OCI-LY7 (cell line): ENCODE measurements around the gene DNAH6. TPM values are rescaled to one million over a fixed set of nuclear protein-coding genes. Genes with fewer than 3 reads are reported as not detected.
"Not testable (repeated sequence)": the region's sequence is repeated elsewhere in the genome, so short reads cannot be mapped to it uniquely, and the experiment has no call there.

ENCODE experiments used
- BruUV-seq: library from RNA; stranded (reverse); fragments of 400-500 nt; replicated peaks from 2 replicates; lab custom pipeline; 2021; lab: Mats Ljungman, UMichigan
- CTCF ChIA-PET: fragments of 300-600 bp; sonication (Branson Sonifier 250); formaldehyde crosslinking; loops from one replicate; lab custom pipeline; 2022; ENCODE audit warnings: antibody characterized with exemption; ENCODE audit not compliant: unreplicated experiment; lab: Charles Lee
- POLR2A ChIA-PET: fragments of 300-600 bp; sonication (Branson Sonifier 250); formaldehyde crosslinking; loops from one replicate; lab custom pipeline; 2022; ENCODE audit warnings: antibody characterized with exemption; lab: Charles Lee
- DNase-seq: peaks from one replicate; pipeline ENCODE4 v3.0.0-alpha.2; 2015; ENCODE audit warnings: low spot score
- H2AFZ ChIP-seq: fragments of 200-600 bp; sonication (generic), shearing (Covaris generic); 2 replicates; pipeline ENCODE4 v1.6.1; 2014; ENCODE audit warnings: mild to moderate bottlenecking, antibody characterized with exemption, low read length, moderate library complexity
- H3K27ac ChIP-seq: fragments of 200-600 bp; sonication (generic); 2 replicates; pipeline ENCODE4 v1.5.1; 2014; ENCODE audit warnings: mixed run types, low read depth, mild to moderate bottlenecking, moderate library complexity, low read length, inconsistent platforms; ENCODE audit not compliant: poor library complexity, severe bottlenecking
- H3K36me3 ChIP-seq: fragments of 200-600 bp; sonication (generic); 2 replicates; pipeline ENCODE4 v1.6.1; 2014; ENCODE audit warnings: mild to moderate bottlenecking, antibody characterized with exemption, low read length, moderate library complexity, mixed read lengths; ENCODE audit not compliant: insufficient read depth
- H3K4me1 ChIP-seq: fragments of 200-600 bp; sonication (generic); 2 replicates; pipeline ENCODE4 v1.5.1; 2014; ENCODE audit warnings: mild to moderate bottlenecking, low read length; ENCODE audit not compliant: insufficient read depth, poor library complexity, severe bottlenecking
- H3K4me2 ChIP-seq: fragments of 200-600 bp; sonication (generic); 2 replicates; pipeline ENCODE4 v1.6.1; 2014; ENCODE audit warnings: mild to moderate bottlenecking, low read length
- H3K4me3 ChIP-seq: fragments of 200-600 bp; sonication (generic); 2 replicates; pipeline ENCODE4 v1.5.1; 2014; ENCODE audit warnings: mild to moderate bottlenecking, low read depth, low read length; ENCODE audit not compliant: poor library complexity, severe bottlenecking
- H3K79me2 ChIP-seq: fragments of 200-600 bp; sonication (generic); 2 replicates; pipeline ENCODE4 v1.6.1; 2016; ENCODE audit warnings: low read depth, mild to moderate bottlenecking, low read length, moderate library complexity, mixed read lengths; ENCODE audit not compliant: insufficient read depth
- H3K9me2 ChIP-seq: fragments of 200-600 bp; sonication (generic); 2 replicates; pipeline ENCODE4 v1.6.1; 2016; ENCODE audit warnings: mild to moderate bottlenecking, low read length, mixed read lengths; ENCODE audit not compliant: insufficient read depth
- H3K9me3 ChIP-seq: fragments of 200-600 bp; sonication (generic); 2 replicates; pipeline ENCODE4 v1.6.1; 2014; ENCODE audit warnings: mild to moderate bottlenecking, mixed run types, low read length, mixed read lengths
- H4K20me1 ChIP-seq: fragments of 200-600 bp; sonication (generic); 2 replicates; pipeline ENCODE4 v1.6.1; 2014; ENCODE audit warnings: mild to moderate bottlenecking, antibody characterized with exemption, low read length, moderate library complexity, mixed read lengths; ENCODE audit not compliant: insufficient read depth
- CTCF ChIP-seq: fragments of 200-600 bp; sonication (generic); conservative IDR thresholded peaks from 2 replicates; pipeline ENCODE4 v1.5.1; 2014; ENCODE audit warnings: mild to moderate bottlenecking, antibody characterized with exemption, low read length, moderate library complexity, mixed read lengths
- EZH2phosphoT487 ChIP-seq: fragments of 200-600 bp; sonication (generic); IDR thresholded peaks from 2 replicates; pipeline ENCODE4 v1.6.1; 2018; ENCODE audit warnings: low read depth, borderline replicate concordance, mild to moderate bottlenecking, mixed run types, antibody characterized with exemption, low read length, moderate library complexity, mixed read lengths
- intact Hi-C: fragments of 100-400 bp; cut with micrococcal nuclease; formaldehyde crosslinking; loops from one replicate; pipeline ENCODE4 v1.10.0; 2022; ENCODE audit not compliant: unreplicated experiment
- total RNA-seq, 2 experiments: library from RNA; depleted of rRNA in 1 of 2; stranded (reverse); fragments of >200 nt in 1 of 2; shearing (Covaris generic) in 1 of 2; gene quantifications; 2 replicates each; pipeline ENCODE4 v1.2.3, GENCODE V29; 2014 to 2022

The DNAH6 gene
- total RNA-seq, 2 experiments from 2014 or later = 0.63 to 1.6 TPM

- POLR2A ChIA-PET = interaction anchor here (0.8 kb wide), 1 partner anchor 10 kb away, joined by 3 read pairs; no protein-coding TSS in a partner anchor
- DNase-seq = no peak
- CTCF ChIA-PET = no interaction called here
- intact Hi-C loops = no loop called here
- Histone ChIP-seq H2AFZ (no peak overlapping the region), H3K36me3 (no peaks in the 10 kb centered on the region), H3K79me2 (no peaks in the 10 kb centered on the region), H3K9me2 (no peaks in the 10 kb centered on the region), H3K4me1 (no peaks in the 10 kb centered on the region), H3K27ac (no peak overlapping the region), H3K4me2 (no peak overlapping the region), H3K4me3 (no peak overlapping the region), H3K9me3 (0 out of 2 replicates have a peak, but pooled peaks cover 4% of the 10 kb centered on the region), H4K20me1 (no peaks in the 10 kb centered on the region)
- BruUV-seq = no TSS peak
- TF ChIP-seq EZH2phosphoT487 = no peak
- no peak for TF ChIP-seq CTCF
Observed at GRCh38 chr2:84771251-84771650, 255.0 kb downstream of the DNAH6 start.

DNA sequence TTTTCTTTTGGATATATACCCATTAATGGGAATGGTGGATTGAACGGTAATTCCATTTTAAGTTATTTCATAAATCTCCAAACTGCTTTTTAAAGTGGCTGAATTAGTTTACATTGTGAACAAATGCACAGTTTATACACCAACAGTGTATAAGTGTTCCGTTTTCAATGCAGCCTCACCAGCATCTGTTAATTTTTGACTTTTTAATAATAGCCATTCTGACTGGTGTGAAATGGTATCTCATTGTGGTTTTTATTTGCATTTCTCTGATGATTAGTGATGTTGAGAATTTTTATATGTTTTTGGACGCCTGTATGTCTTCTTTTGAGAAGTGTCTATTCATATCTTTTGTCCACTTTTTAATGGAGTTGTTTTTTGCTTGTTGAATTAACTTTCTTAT, 257.3 kb downstream of the DNAH6 start:
- intact Hi-C loops, DNase-seq, POLR2A ChIA-PET: not testable (repeated sequence)

DNA sequence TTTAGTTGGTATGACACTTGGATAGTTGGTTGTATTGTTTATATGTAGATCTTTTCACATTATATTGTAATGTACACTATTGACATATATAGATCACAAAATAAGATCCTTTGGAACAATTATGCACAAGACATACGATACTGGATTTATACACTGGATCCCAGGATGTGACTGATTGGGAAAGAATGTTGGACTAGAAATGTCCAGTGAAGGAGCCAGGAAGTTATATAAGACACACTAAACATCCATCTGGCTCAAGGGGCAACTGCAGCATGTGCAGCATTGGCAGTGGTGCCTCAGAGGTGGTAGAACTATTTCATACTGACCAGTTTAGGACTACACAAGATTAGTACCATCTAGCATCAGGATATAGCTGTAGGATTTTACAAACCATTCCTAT, 259.7 kb downstream of the DNAH6 start:
- no peaks in the 10 kb centered on the region for H4K20me1 ChIP-seq
- H3K79me2 ChIP-seq = no peaks in the 10 kb centered on the region
- H3K4me2 ChIP-seq = no peak overlapping the region
- TF ChIP-seq EZH2phosphoT487 (no peak), CTCF (no peak)
- H3K4me3 ChIP-seq = no peak overlapping the region
- no peaks in the 10 kb centered on the region for H3K36me3 ChIP-seq
- ChIA-PET CTCF (no interaction called here), POLR2A (no interaction called here)
- intact Hi-C loops = no loop called here
- H3K27ac ChIP-seq = no peak overlapping the region
- DNase-seq = no peak
- H3K9me2 ChIP-seq = no peaks in the 10 kb centered on the region
- BruUV-seq = no TSS peak
- 0 out of 2 replicates have a peak, but pooled peaks cover 4% of the 10 kb centered on the region for H3K9me3 ChIP-seq
- no peak overlapping the region for H2AFZ ChIP-seq
- no peaks in the 10 kb centered on the region for H3K4me1 ChIP-seq

More for the DNA sequence above, 257.3 kb downstream of the DNAH6 start:
- BruUV-seq, CTCF ChIA-PET, H4K20me1 ChIP-seq, H3K79me2 ChIP-seq, H3K4me2 ChIP-seq, H3K4me3 ChIP-seq, H3K9me2 ChIP-seq, H3K27ac ChIP-seq, H3K4me1 ChIP-seq, H3K9me3 ChIP-seq, H2AFZ ChIP-seq, H3K36me3 ChIP-seq: not testable (repeated sequence)
